Vagina (tissue), 2 donors: ENCODE results near the gene PDRG1. TPM values are rescaled to one million over a fixed set of nuclear protein-coding genes. Genes with fewer than 3 reads are reported as not detected.

Source experiments
- DNase-seq, 2 donors: peaks; one replicate each; pipeline ENCODE4 v3.0.0-alpha.2; 2017; ENCODE audit errors: extremely low spot score in 2 of 2
- H3K27ac ChIP-seq: fragments of 200-600 bp; sonication (generic); one replicate; pipeline ENCODE4 v1.5.1; 2019
- H3K27me3 ChIP-seq: fragments of 200-600 bp; sonication (generic); one replicate; pipeline ENCODE4 v1.5.1; 2019
- H3K36me3 ChIP-seq, 2 donors: fragments of 200-600 bp; sonication (generic); one replicate each; pipeline ENCODE4 v1.5.1; 2017 to 2019
- H3K4me1 ChIP-seq: fragments of 200-600 bp; sonication (generic); one replicate; pipeline ENCODE4 v1.5.1; 2019
- H3K4me3 ChIP-seq, 2 donors: fragments of 200-600 bp; sonication (generic); 1 replicate in 1 of 2; 2 replicates in 1 of 2; pipeline ENCODE4 v1.5.1; 2016 to 2019
- H3K9me3 ChIP-seq: fragments of 200-600 bp; sonication (generic); one replicate; pipeline ENCODE4 v1.5.1; 2019
- CTCF ChIP-seq, 3 experiments: fragments of 450-650 bp in 2 of 3; fragments of 200-600 bp in 1 of 3; sonication (generic) in 1 of 3; IDR thresholded peaks; one replicate each; pipeline ENCODE4 v1.5.1; 2017 to 2019; ENCODE audit warnings: antibody characterized with exemption in 3 of 3, mild to moderate bottlenecking in 2 of 3, moderate library complexity in 2 of 3
- POLR2A ChIP-seq, 2 donors: fragments of 450-650 bp; IDR thresholded peaks; one replicate each; pipeline ENCODE4 v1.6.1; 2017; ENCODE audit warnings: antibody characterized with exemption in 2 of 2, mild to moderate bottlenecking in 2 of 2, moderate library complexity in 2 of 2
- POLR2AphosphoS5 ChIP-seq, 2 donors: sonication (generic); formaldehyde crosslinking; IDR thresholded peaks; one replicate each; pipeline ENCODE4 v1.9.0; 2017; ENCODE audit warnings: antibody characterized with exemption in 2 of 2, mild to moderate bottlenecking in 2 of 2, low read depth in 1 of 2; ENCODE audit not compliant: insufficient read depth in 1 of 2
- intact Hi-C: fragments of 100-400 bp; cut with DNase I; formaldehyde crosslinking; loops from one replicate; pipeline ENCODE4 v1.15.1; 2023
- total RNA-seq: library from RNA; depleted of rRNA; stranded (reverse); fragments of >200 nt; gene quantifications from one replicate; pipeline ENCODE4 v1.2.3, GENCODE V29; 2016

PDRG1 gene
- total RNA-seq, 1 donor from 2014 or later = 5.9 TPM

DNA sequence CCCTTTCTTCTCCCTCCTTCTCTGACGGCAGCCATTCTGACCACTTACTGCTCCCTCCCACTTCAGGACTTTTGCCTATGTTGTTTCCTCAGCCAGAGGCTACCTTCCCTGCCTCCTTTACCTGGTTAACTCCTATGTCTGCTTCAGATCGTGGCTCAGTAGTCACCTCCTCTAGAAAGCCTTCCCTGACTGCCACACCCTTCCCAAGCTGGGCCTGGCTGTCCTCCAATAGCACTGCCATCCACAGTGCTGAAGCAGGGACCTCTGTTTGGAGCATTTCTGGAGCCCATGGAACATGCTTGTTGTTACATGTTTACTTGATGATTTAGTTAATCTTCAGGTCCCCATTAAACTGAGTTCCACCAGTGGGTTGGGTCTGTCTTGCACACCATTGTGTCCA, 29.9 kb upstream of the PDRG1 start:
- no peak overlapping the region for H3K4me3 ChIP-seq
- H3K27me3 ChIP-seq = no peaks in the 10 kb centered on the region
- intact Hi-C loops = no loop called here
- no peak for DNase-seq
- no peak overlapping the region for H3K27ac ChIP-seq
- TF ChIP-seq POLR2A (IDR thresholded peaks at IDR 0.05) (no peak), CTCF (IDR thresholded peaks at IDR 0.05) (no peak), POLR2AphosphoS5 (IDR thresholded peaks at IDR 0.05; ENCODE audit: insufficient read depth in 1 of 2, low read depth in 1 of 2) (no peak)
- no peaks in the 10 kb centered on the region for H3K4me1 ChIP-seq
- H3K36me3 ChIP-seq = no peaks in the 10 kb centered on the region
- H3K9me3 ChIP-seq = no peaks in the 10 kb centered on the region

GRCh38 chr20:31979713-31980426, 28.0 kb upstream of the PDRG1 start:
- DNase-seq = no peak
- Histone ChIP-seq H3K9me3 (no peaks in the 10 kb centered on the region), H3K4me3 (no peak overlapping the region), H3K4me1 (no peaks in the 10 kb centered on the region), H3K36me3 (no peaks in the 10 kb centered on the region), H3K27ac (no peak overlapping the region), H3K27me3 (no peaks in the 10 kb centered on the region)
- TF ChIP-seq POLR2AphosphoS5 (IDR thresholded peaks at IDR 0.05; ENCODE audit: insufficient read depth in 1 of 2, low read depth in 1 of 2) (no peak), POLR2A (IDR thresholded peaks at IDR 0.05) (no peak), CTCF (IDR thresholded peaks at IDR 0.05) (no peak)
- intact Hi-C loops = no loop called here

- Histone ChIP-seq H3K27ac (no peak overlapping the region), H3K9me3 (no peaks in the 10 kb centered on the region), H3K27me3 (no peaks in the 10 kb centered on the region), H3K4me3 (no peak overlapping the region), H3K4me1 (no peaks in the 10 kb centered on the region), H3K36me3 (no peaks in the 10 kb centered on the region)
- no peak for TF ChIP-seq CTCF (IDR thresholded peaks at IDR 0.05)
- TF ChIP-seq POLR2AphosphoS5 (IDR thresholded peaks at IDR 0.05; ENCODE audit: insufficient read depth in 1 of 2, low read depth in 1 of 2) = no peak
- TF ChIP-seq POLR2A (IDR thresholded peaks at IDR 0.05) = no peak
- intact Hi-C loops = no loop called here
- no peak for DNase-seq
Observed at GRCh38 chr20:31977080-31977479, 25.2 kb upstream of the PDRG1 start.

- Histone ChIP-seq H3K4me3 (no peak overlapping the region), H3K27me3 (no peaks in the 10 kb centered on the region), H3K4me1 (no peaks in the 10 kb centered on the region), H3K9me3 (no peaks in the 10 kb centered on the region), H3K36me3 (no peaks in the 10 kb centered on the region), H3K27ac (no peak overlapping the region)
- TF ChIP-seq POLR2AphosphoS5 (IDR thresholded peaks at IDR 0.05; ENCODE audit: insufficient read depth in 1 of 2, low read depth in 1 of 2) (no peak), CTCF (IDR thresholded peaks at IDR 0.05) (no peak), POLR2A (IDR thresholded peaks at IDR 0.05) (no peak)
- intact Hi-C loops = no loop called here
- DNase-seq = no peak
Observed at GRCh38 chr20:31975874-31976273, 24.0 kb upstream of the PDRG1 start.

GRCh38 chr20:31974951-31975487, 23.2 kb upstream of the PDRG1 start:
- Histone ChIP-seq H3K9me3 (no peaks in the 10 kb centered on the region), H3K27ac (no peak overlapping the region), H3K4me3 (no peak overlapping the region), H3K36me3 (no peaks in the 10 kb centered on the region), H3K27me3 (no peaks in the 10 kb centered on the region), H3K4me1 (no peaks in the 10 kb centered on the region)
- DNase-seq = no peak
- no peak for TF ChIP-seq POLR2A (IDR thresholded peaks at IDR 0.05)
- no peak for TF ChIP-seq POLR2AphosphoS5 (IDR thresholded peaks at IDR 0.05; ENCODE audit: insufficient read depth in 1 of 2, low read depth in 1 of 2)
- no peak for TF ChIP-seq CTCF (IDR thresholded peaks at IDR 0.05)
- intact Hi-C loops = no loop called here
